ENCODE measurements around the gene STAT3.
"Not testable (repeated sequence)": the region's sequence is repeated elsewhere in the genome, so short reads cannot be mapped to it uniquely, and the experiment has no call there.

STAT3 gene

GRCh38 chr17:42275527-42276358, 112.5 kb downstream of the STAT3 start:
- no peak for FAIRE-seq
- no peak for DNase-seq (ENCODE audit: insufficient read length, low spot score)
- TF ChIP-seq POLR2A (IDR thresholded peaks at IDR 0.05; ENCODE audit: low read depth, low read length): no peak

GRCh38 chr17:42274812-42275526, 113.3 kb downstream of the STAT3 start:
- TF ChIP-seq POLR2A (IDR thresholded peaks at IDR 0.05; ENCODE audit: low read depth, low read length): no peak
- FAIRE-seq: no peak
- DNase-seq (ENCODE audit: insufficient read length, low spot score): no peak

GRCh38 chr17:42274253-42274542, 114.0 kb downstream of the STAT3 start:
- FAIRE-seq (no peak), DNase-seq (ENCODE audit: insufficient read length, low spot score) (no peak)
- no peak for TF ChIP-seq POLR2A (IDR thresholded peaks at IDR 0.05; ENCODE audit: low read depth, low read length)

- DNase-seq (ENCODE audit: insufficient read length, low spot score) (no peak), FAIRE-seq (no peak)
- TF ChIP-seq POLR2A (IDR thresholded peaks at IDR 0.05; ENCODE audit: low read depth, low read length): no peak
Measured at GRCh38 chr17:42273474-42274252, 114.6 kb downstream of the STAT3 start.

- no peak for FAIRE-seq
- no peak for TF ChIP-seq POLR2A (IDR thresholded peaks at IDR 0.05; ENCODE audit: low read depth, low read length)
Measured at GRCh38 chr17:42272162-42272907, 115.9 kb downstream of the STAT3 start.

GRCh38 chr17:42271779-42272035, 116.5 kb downstream of the STAT3 start:
- no peak for TF ChIP-seq POLR2A (IDR thresholded peaks at IDR 0.05; ENCODE audit: low read depth, low read length)
- FAIRE-seq (no peak), DNase-seq (ENCODE audit: insufficient read length, low spot score) (no peak)

More at GRCh38 chr17:42272162-42272907, 115.9 kb downstream of the STAT3 start:
- DNase-seq (ENCODE audit: insufficient read length, low spot score): no peak

GRCh38 chr17:42271006-42271778, 117.0 kb downstream of the STAT3 start:
- FAIRE-seq (no peak), DNase-seq (ENCODE audit: insufficient read length, low spot score) (no peak)
- no peak for TF ChIP-seq POLR2A (IDR thresholded peaks at IDR 0.05; ENCODE audit: low read depth, low read length)

GRCh38 chr17:42270596-42270995, 117.6 kb downstream of the STAT3 start:
- FAIRE-seq (no peak), DNase-seq (ENCODE audit: insufficient read length, low spot score) (no peak)
- TF ChIP-seq POLR2A (IDR thresholded peaks at IDR 0.05; ENCODE audit: low read depth, low read length): no peak

- TF ChIP-seq POLR2A (IDR thresholded peaks at IDR 0.05; ENCODE audit: low read depth, low read length): no peak
- FAIRE-seq: no peak
- no peak for DNase-seq (ENCODE audit: insufficient read length, low spot score)
Measured at GRCh38 chr17:42270170-42270535, 118.1 kb downstream of the STAT3 start.

- no peak for FAIRE-seq
- TF ChIP-seq POLR2A (IDR thresholded peaks at IDR 0.05; ENCODE audit: low read depth, low read length): no peak
- DNase-seq (ENCODE audit: insufficient read length, low spot score): no peak
Measured at GRCh38 chr17:42268236-42268635, 120.0 kb downstream of the STAT3 start.

- DNase-seq (ENCODE audit: insufficient read length, low spot score): no peak
- peak; percentile 57 for FAIRE-seq
- TF ChIP-seq POLR2A (IDR thresholded peaks at IDR 0.05; ENCODE audit: low read depth, low read length): no peak
Measured at GRCh38 chr17:42266918-42267766, 121.1 kb downstream of the STAT3 start.

- DNase-seq (ENCODE audit: insufficient read length, low spot score): no peak
- TF ChIP-seq POLR2A (IDR thresholded peaks at IDR 0.05; ENCODE audit: low read depth, low read length): no peak
- no peak for FAIRE-seq
Measured at GRCh38 chr17:42266462-42266861, 121.8 kb downstream of the STAT3 start.

- DNase-seq (ENCODE audit: insufficient read length, low spot score); FAIRE-seq: not testable (repeated sequence)
Measured at GRCh38 chr17:42264366-42264765, 123.9 kb downstream of the STAT3 start.

Measured in H54 (cell line).